LNCaP clone FGC (cell line): Measurements from ENCODE around the gene EPN3.

Experiments
- DNase-seq: peaks from one replicate; pipeline ENCODE4 v3.0.0-alpha.2; 2011; ENCODE audit warnings: low read depth
- H3K4me3 ChIP-seq: 2 replicates; pipeline ENCODE4 v1.5.1; 2011; ENCODE audit warnings: mild to moderate bottlenecking, low read depth, low read length, control low read depth
- CTCF ChIP-seq: IDR thresholded peaks from 2 replicates; pipeline ENCODE4 v1.5.1; 2012; ENCODE audit warnings: mild to moderate bottlenecking; ENCODE audit not compliant: control insufficient read depth, insufficient read depth; ENCODE audit errors: extremely low read depth

Gene EPN3

GRCh38 chr17:50537721-50538548 lies 5.4 kb downstream of the EPN3 start:
- no peak for DNase-seq
- no peak for TF ChIP-seq CTCF
- H3K4me3 ChIP-seq, result no peak overlapping the region

- no peak for TF ChIP-seq CTCF
- no peak for DNase-seq
- H3K4me3 ChIP-seq, result no peak overlapping the region
Measured at GRCh38 chr17:50538549-50539410, 6.2 kb downstream of the EPN3 start.

- H3K4me3 ChIP-seq, result no peak overlapping the region
- no peak for TF ChIP-seq CTCF
- no peak for DNase-seq
Measured at GRCh38 chr17:50539762-50540559, 7.4 kb downstream of the EPN3 start.

- TF ChIP-seq CTCF, result no peak
- no peak for DNase-seq
- H3K4me3 ChIP-seq, result no peak overlapping the region
Measured at GRCh38 chr17:50540560-50541401, 8.2 kb downstream of the EPN3 start.

GRCh38 chr17:50541402-50541715 lies 8.8 kb downstream of the EPN3 start:
- no peak for DNase-seq
- H3K4me3 ChIP-seq, result peak overlapping the region; percentile 57
- no peak for TF ChIP-seq CTCF
